Kidney (tissue), 14 donors: ENCODE measurements around the gene SLC50A1. TPM values are rescaled to one million over a fixed set of nuclear protein-coding genes. Genes with fewer than 3 reads are reported as not detected.

Experiments
- DNase-seq, 5 donors: peaks; one replicate each; pipeline ENCODE4 v3.0.0-alpha.2; 2013 to 2020
- FAIRE-seq: peaks from 2 replicates; lab custom pipeline; 2012; peaks lifted over from hg19 to GRCh38; lab: Jason Lieb, UNC
- H3K27ac ChIP-seq, 2 donors: one replicate each; pipeline ENCODE4 v1.7.0; 2013; ENCODE audit warnings: low read depth in 2 of 2, low read length in 2 of 2, inconsistent platforms in 1 of 2
- H3K27me3 ChIP-seq: one replicate; pipeline ENCODE4 v1.7.1; 2013; ENCODE audit warnings: low read length, inconsistent platforms; ENCODE audit not compliant: control insufficient read depth, insufficient read depth
- H3K36me3 ChIP-seq, 3 donors: one replicate each; pipeline versions ENCODE4 v1.7.0 to v1.7.1; 2013; ENCODE audit warnings: low read length in 3 of 3, control low read depth in 1 of 3, inconsistent platforms in 1 of 3; ENCODE audit not compliant: insufficient read depth in 3 of 3, control insufficient read depth in 2 of 3
- H3K4me1 ChIP-seq, 3 donors: one replicate each; pipeline versions ENCODE4 v1.7.0 to v1.7.1; 2013; ENCODE audit warnings: low read length in 3 of 3, inconsistent platforms in 1 of 3, low read depth in 1 of 3; ENCODE audit not compliant: control insufficient read depth in 2 of 3, insufficient read depth in 2 of 3
- H3K4me3 ChIP-seq, 3 donors: one replicate each; pipeline versions ENCODE4 v1.7.0 to v1.8.1; 2013; ENCODE audit warnings: low read length in 3 of 3, control low read depth in 1 of 3, inconsistent platforms in 1 of 3
- H3K9ac ChIP-seq, 3 donors: one replicate each; pipeline versions ENCODE4 v1.7.0 to v1.7.1; 2013; ENCODE audit warnings: low read length in 3 of 3, control low read depth in 1 of 3, inconsistent platforms in 1 of 3
- H3K9me3 ChIP-seq, 3 donors: one replicate each; pipeline versions ENCODE4 v1.7.0 to v1.7.1; 2013; ENCODE audit warnings: low read length in 3 of 3, control low read depth in 1 of 3, inconsistent platforms in 1 of 3; ENCODE audit not compliant: control insufficient read depth in 2 of 3, insufficient read depth in 1 of 3
- intact Hi-C: fragments of 100-400 bp; cut with DNase I; formaldehyde crosslinking; loops from one replicate; pipeline ENCODE4 v1.11.1; 2022
- polyA plus RNA-seq: library from polyadenylated mRNA; stranded (reverse); fragments of 350-450 nt; fragmentation: Illumina TruSeq; extraction: RNeasy Lipid Tissue Mini Kit (QIAGEN cat#74804); gene quantifications from one replicate; pipeline ENCODE4 v1.2.3, GENCODE V29; 2014; ENCODE audit warnings: low read depth, low replicate concordance; ENCODE audit not compliant: insufficient read depth
- total RNA-seq: library from RNA; stranded (reverse); fragmentation: NEBNext Ultra II Directional; extraction: Animal tissue kit (Norgen Biotek cat#: 25700); gene quantifications from one replicate; pipeline ENCODE4 v1.2.1, GENCODE V29; 2021
- TF ChIP-seq, protein P1 (sequence below): IDR thresholded peaks from 3 replicates; pipeline ENCODE4 v1.5.1; 2012; ENCODE audit warnings: mild to moderate bottlenecking, moderate library complexity, borderline replicate concordance; ENCODE audit not compliant: insufficient read depth; ENCODE audit errors: extremely low read depth
- donor health status: control.
- donor health status: control.
- donor health status: control.
- donor health status: control.
- donor health status: control.
- donor health status: DM: yes; HTN: yes; CAD: no.
- donor health status: Normal renal cell carcinoma (clear cell type).

Gene SLC50A1
- total and polyA plus RNA-seq, 2 donors from 2014 or later, result 34.8 to 61.8 TPM

DNA sequence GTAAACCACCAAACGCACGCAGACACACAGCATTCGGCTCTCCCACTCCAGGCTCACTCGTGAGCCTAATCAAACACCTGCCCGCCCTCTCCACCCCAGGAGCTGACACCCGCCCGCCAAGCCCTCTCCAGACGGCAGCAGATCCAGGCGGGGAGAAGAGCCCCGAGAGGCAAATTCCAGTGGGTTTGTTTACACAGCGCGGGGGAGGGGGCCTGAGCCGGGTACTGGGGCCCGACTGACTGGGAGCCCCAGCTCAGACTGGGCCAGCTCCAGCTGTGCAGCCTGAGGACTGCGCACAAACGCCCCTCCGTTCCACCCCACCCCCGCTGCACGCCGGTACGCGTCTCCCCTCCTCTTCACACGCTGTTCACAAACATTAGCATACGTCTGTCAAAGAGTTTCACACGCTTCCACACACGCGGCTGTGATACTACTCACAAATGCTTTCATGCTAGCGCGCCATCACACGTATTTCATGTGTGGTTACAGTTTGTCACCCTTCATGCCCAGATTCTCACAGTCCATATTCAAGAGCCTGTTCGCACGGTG, 9.0 kb upstream of the SLC50A1 start:
- Histone ChIP-seq H3K9ac (no peak overlapping the region), H3K27me3 (no peaks in the 10 kb centered on the region), H3K4me1 (peaks cover 0 to 27% (median 26%) of the 10 kb centered on the region in 3 donors), H3K4me3 (peak overlapping the region; percentile 36 to 99 (median 62)), H3K27ac (peak overlapping the region; percentile 80 to 85), H3K36me3 (peaks cover under 1 to 9% (median 5%) of the 10 kb centered on the region in 3 donors), H3K9me3 (no peaks in the 10 kb centered on the region)
- intact Hi-C loops, result no loop called here
- DNase-seq, result peak; percentile 64 to 83 (median 72)
- no peak for FAIRE-seq
- TF ChIP-seq, protein P1, sequence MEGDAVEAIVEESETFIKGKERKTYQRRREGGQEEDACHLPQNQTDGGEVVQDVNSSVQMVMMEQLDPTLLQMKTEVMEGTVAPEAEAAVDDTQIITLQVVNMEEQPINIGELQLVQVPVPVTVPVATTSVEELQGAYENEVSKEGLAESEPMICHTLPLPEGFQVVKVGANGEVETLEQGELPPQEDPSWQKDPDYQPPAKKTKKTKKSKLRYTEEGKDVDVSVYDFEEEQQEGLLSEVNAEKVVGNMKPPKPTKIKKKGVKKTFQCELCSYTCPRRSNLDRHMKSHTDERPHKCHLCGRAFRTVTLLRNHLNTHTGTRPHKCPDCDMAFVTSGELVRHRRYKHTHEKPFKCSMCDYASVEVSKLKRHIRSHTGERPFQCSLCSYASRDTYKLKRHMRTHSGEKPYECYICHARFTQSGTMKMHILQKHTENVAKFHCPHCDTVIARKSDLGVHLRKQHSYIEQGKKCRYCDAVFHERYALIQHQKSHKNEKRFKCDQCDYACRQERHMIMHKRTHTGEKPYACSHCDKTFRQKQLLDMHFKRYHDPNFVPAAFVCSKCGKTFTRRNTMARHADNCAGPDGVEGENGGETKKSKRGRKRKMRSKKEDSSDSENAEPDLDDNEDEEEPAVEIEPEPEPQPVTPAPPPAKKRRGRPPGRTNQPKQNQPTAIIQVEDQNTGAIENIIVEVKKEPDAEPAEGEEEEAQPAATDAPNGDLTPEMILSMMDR, result no peak

DNA sequence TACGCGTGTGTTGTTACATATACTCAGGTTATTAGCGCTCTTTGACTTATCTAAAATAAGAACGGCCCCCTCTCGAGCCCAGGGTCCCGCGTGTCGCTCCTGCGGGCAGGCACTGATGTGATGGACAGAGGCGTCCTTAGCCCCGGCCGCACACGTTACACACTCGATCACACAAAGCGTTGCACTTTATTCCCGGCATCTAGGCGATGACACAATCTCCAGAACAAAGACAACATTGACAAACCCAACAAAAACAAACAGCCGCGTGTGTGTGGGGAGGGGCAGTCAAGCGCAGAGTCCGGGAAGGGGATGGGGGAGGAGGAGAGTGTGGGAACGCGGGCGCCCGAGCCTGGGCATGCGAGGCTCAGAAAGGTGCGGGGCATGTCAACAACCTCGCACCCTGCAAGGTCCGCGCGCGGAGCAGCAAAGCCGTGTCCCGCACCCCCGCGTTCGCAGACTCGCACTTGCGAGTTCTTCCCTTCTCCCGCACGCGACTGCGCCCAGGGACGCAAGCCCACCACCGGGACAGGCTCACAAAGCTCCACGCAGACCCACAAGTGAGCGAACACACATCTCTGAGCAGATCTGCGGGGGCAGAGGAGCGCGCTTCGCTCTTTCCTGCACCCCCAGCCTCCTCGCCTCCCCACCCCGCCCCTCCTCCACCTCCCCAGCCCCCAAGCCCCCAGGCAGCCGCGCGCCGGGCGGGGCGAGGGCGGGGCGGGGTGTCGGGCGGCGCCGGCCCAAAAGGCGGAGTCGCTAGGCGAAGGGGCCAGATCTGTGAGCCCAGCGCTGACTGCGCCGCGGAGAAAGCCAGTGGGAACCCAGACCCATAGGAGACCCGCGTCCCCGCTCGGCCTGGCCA, 8.3 kb upstream of the SLC50A1 start, which contains the start of gene EFNA1:
Gene EFNA1, plus strand, starts transcription at position 772 of the 862 bp plus-strand sequence. CDS start 102 bp downstream, outside the sequence.
- peak within 1 kb of the TSS; percentile 20 to 83 (median 50) for H3K9ac ChIP-seq
- no peaks in the 10 kb centered on the region for H3K27me3 ChIP-seq
- peaks cover 3 to 12% (median 8%) of the 10 kb centered on the region in 3 donors for H3K36me3 ChIP-seq
- DNase-seq (peak; percentile 78 to 93 (median 84)), FAIRE-seq (no peak)
- H3K27ac ChIP-seq, result peak within 1 kb of the TSS; percentile 90 to 97
- peak within 1 kb of the TSS; percentile 53 to 99 (median 96) for H3K4me3 ChIP-seq
- peaks cover 0 to 31% (median 26%) of the 10 kb centered on the region in 3 donors for H3K4me1 ChIP-seq
- H3K9me3 ChIP-seq, result no peaks in the 10 kb centered on the region
- intact Hi-C loops, result no loop called here
- TF ChIP-seq, protein P1, result no peak

DNA sequence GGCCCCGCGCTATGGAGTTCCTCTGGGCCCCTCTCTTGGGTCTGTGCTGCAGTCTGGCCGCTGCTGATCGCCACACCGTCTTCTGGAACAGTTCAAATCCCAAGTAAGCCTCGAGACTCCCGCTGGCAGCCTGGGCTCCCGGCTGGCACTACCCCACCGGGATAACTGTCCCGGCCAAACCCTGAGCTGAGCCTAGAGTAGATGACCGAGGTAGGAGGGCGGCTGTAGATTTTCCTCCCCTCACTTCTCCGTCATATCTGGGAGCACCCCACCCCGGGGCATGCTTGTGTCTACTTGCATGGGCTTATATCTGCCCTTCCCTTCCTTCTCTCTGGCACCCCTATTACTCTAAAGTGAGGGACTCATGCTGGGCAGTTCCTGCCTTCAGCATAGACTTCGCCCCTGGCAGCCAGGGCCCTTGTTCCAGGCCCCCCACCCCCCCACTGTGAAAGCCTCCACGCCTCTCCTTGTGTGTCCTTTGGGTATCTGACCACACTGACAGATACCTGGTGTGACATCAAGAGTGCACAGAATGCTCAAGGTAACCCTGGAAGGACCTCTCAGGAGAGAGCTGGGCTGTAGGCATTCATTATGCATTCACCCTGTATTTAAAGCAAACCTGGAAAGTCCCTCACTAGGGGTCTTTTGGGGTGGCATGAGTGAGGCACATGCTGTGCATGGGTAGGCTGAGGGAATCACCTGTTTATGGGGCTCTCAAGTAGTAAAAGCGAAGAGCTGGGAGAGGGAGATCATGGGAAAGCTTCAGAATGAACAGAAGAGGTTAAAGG, 7.5 kb upstream of the SLC50A1 start:
- H3K4me3 ChIP-seq, result peak overlapping the region; percentile 46 to 99 (median 96)
- peak overlapping the region; percentile 20 to 83 (median 50) for H3K9ac ChIP-seq
- FAIRE-seq, result no peak
- no peaks in the 10 kb centered on the region for H3K27me3 ChIP-seq
- H3K9me3 ChIP-seq, result no peaks in the 10 kb centered on the region
- peak overlapping the region; percentile 90 to 97 for H3K27ac ChIP-seq
- intact Hi-C loops, result no loop called here
- DNase-seq, result no peak
- H3K36me3 ChIP-seq, result peaks cover 3 to 15% (median 9%) of the 10 kb centered on the region in 3 donors
- H3K4me1 ChIP-seq, result peaks cover 0 to 31% (median 26%) of the 10 kb centered on the region in 3 donors
- TF ChIP-seq, protein P1, result no peak
